BLaER1 treated with 17β-estradiol and CSF1 and Interleukin-3, amounts not matched to agents 10 nM and 100 nM (cell line): ENCODE data around the gene P4HB.
A peak's percentile ranks its signal among the peaks of the same experiment; 100 is the strongest.

Source experiments
- H3K27ac ChIP-seq, 11 experiments: shearing (Covaris generic); formaldehyde crosslinking; 2 replicates each; pipeline ENCODE4 v1.8.1; 2022
- H3K27me3 ChIP-seq, 11 experiments: shearing (Covaris generic); formaldehyde crosslinking; 2 replicates each; pipeline ENCODE4 v1.8.1; 2022
- H3K36me3 ChIP-seq, 11 experiments: shearing (Covaris generic); formaldehyde crosslinking; 2 replicates each; pipeline ENCODE4 v1.8.1; 2022
- H3K4me1 ChIP-seq, 10 experiments: shearing (Covaris generic); formaldehyde crosslinking; 2 replicates each; pipeline ENCODE4 v1.8.1; 2022
- H3K4me2 ChIP-seq, 11 experiments: shearing (Covaris generic); formaldehyde crosslinking; 2 replicates each; pipeline ENCODE4 v1.8.1; 2022
- H3K4me3 ChIP-seq, 10 experiments: shearing (Covaris generic); formaldehyde crosslinking; 2 replicates each; pipeline ENCODE4 v1.8.1; 2022
- H3K9ac ChIP-seq, 11 experiments: shearing (Covaris generic); formaldehyde crosslinking; 2 replicates each; pipeline ENCODE4 v1.8.1; 2022
- H3K9me3 ChIP-seq, 11 experiments: shearing (Covaris generic); formaldehyde crosslinking; replicated peaks in 1 of 11; 2 replicates each; pipeline ENCODE4 v1.8.1; 2022
- H4K20me1 ChIP-seq, 11 experiments: shearing (Covaris generic); formaldehyde crosslinking; 2 replicates each; pipeline ENCODE4 v1.8.1; 2022
- Cebpa-rat ChIP-seq, 11 experiments: shearing (Covaris generic); IDR thresholded peaks; 2 replicates each; pipeline ENCODE4 v1.8.1; 2022

Gene P4HB

GRCh38 chr17:81825841-81826466 lies 34.4 kb downstream of the P4HB start:
- Histone ChIP-seq H3K9me3 (no peaks in the 10 kb centered on the region), H3K4me1 (peaks cover 30 to 55% (median 45%) of the 10 kb centered on the region in 10 experiments), H3K27ac (no peak overlapping the region), H3K4me3 (no peak overlapping the region), H4K20me1 (peaks cover 0 to 38% (median 28%) of the 10 kb centered on the region in 11 experiments; a peak in 11 of 22 replicates), H3K27me3 (no peaks in the 10 kb centered on the region), H3K4me2 (no peak overlapping the region), H3K36me3 (peaks cover 0 to 29% (median 16%) of the 10 kb centered on the region in 11 experiments; a peak in 11 of 22 replicates), H3K9ac (peak overlapping the region in 1 of 11 experiments; percentile 35; a peak in 1 of 22 replicates)
- no peak for TF ChIP-seq Cebpa-rat (IDR thresholded peaks at IDR 0.05)

GRCh38 chr17:81824595-81824994 lies 35.7 kb downstream of the P4HB start:
- Histone ChIP-seq H3K4me3 (no peak overlapping the region), H3K27me3 (no peaks in the 10 kb centered on the region), H4K20me1 (peaks cover 0 to 33% (median 25%) of the 10 kb centered on the region in 11 experiments; a peak in 11 of 22 replicates), H3K4me2 (no peak overlapping the region), H3K36me3 (peaks cover 0 to 29% (median 16%) of the 10 kb centered on the region in 11 experiments; a peak in 11 of 22 replicates), H3K4me1 (peaks cover 24 to 43% (median 32%) of the 10 kb centered on the region in 10 experiments), H3K9me3 (no peaks in the 10 kb centered on the region), H3K27ac (no peak overlapping the region), H3K9ac (no peak overlapping the region)
- TF ChIP-seq Cebpa-rat (IDR thresholded peaks at IDR 0.05): no peak

GRCh38 chr17:81823820-81824550 lies 36.4 kb downstream of the P4HB start:
- no peak overlapping the region for H3K4me3 ChIP-seq
- H3K27ac ChIP-seq: no peak overlapping the region
- H3K36me3 ChIP-seq: peaks cover 0 to 29% (median 16%) of the 10 kb centered on the region in 11 experiments; a peak in 11 of 22 replicates
- H3K9me3 ChIP-seq: no peaks in the 10 kb centered on the region
- no peak overlapping the region for H3K4me2 ChIP-seq
- no peak overlapping the region for H3K9ac ChIP-seq
- peaks cover 24 to 37% (median 31%) of the 10 kb centered on the region in 10 experiments for H3K4me1 ChIP-seq
- H4K20me1 ChIP-seq: peaks cover 0 to 31% (median 24%) of the 10 kb centered on the region in 11 experiments; a peak in 11 of 22 replicates
- TF ChIP-seq Cebpa-rat (IDR thresholded peaks at IDR 0.05): no peak
- H3K27me3 ChIP-seq: no peaks in the 10 kb centered on the region

- Histone ChIP-seq H3K27ac (peak overlapping the region in 5 of 11 experiments; percentile 58 to 72 (median 63); a peak in 7 of 22 replicates), H3K4me1 (peaks cover 17 to 29% (median 23%) of the 10 kb centered on the region in 10 experiments)
Observed at GRCh38 chr17:81822996-81823819, 37.1 kb downstream of the P4HB start.

GRCh38 chr17:81822312-81822637 lies 38.1 kb downstream of the P4HB start:
- no peaks in the 10 kb centered on the region for H3K27me3 ChIP-seq
- peak overlapping the region; percentile 13 to 56 (median 44); a peak in 13 of 22 replicates for H3K9ac ChIP-seq
- peak overlapping the region; percentile 5 to 72 (median 58); a peak in 17 of 22 replicates for H3K27ac ChIP-seq
- peaks cover 0 to 29% (median 16%) of the 10 kb centered on the region in 11 experiments; a peak in 11 of 22 replicates for H3K36me3 ChIP-seq
- H3K4me3 ChIP-seq: no peak overlapping the region
- peak overlapping the region; percentile 55 to 80 (median 74); a peak in 21 of 22 replicates for H3K4me2 ChIP-seq
- TF ChIP-seq Cebpa-rat (IDR thresholded peaks at IDR 0.05): no peak
- no peaks in the 10 kb centered on the region for H3K9me3 ChIP-seq
- peaks cover 0 to 28% (median 16%) of the 10 kb centered on the region in 11 experiments; a peak in 10 of 22 replicates for H4K20me1 ChIP-seq
- H3K4me1 ChIP-seq: peaks cover 15 to 23% (median 18%) of the 10 kb centered on the region in 10 experiments

More at GRCh38 chr17:81822996-81823819, 37.1 kb downstream of the P4HB start:
- TF ChIP-seq Cebpa-rat (IDR thresholded peaks at IDR 0.05): no peak
- Histone ChIP-seq H3K27me3 (no peaks in the 10 kb centered on the region), H3K9me3 (no peaks in the 10 kb centered on the region), H4K20me1 (peaks cover 0 to 28% (median 17%) of the 10 kb centered on the region in 11 experiments; a peak in 11 of 22 replicates), H3K9ac (peak overlapping the region in 5 of 11 experiments; percentile 23 to 53 (median 36); a peak in 2 of 22 replicates), H3K36me3 (peaks cover 0 to 29% (median 16%) of the 10 kb centered on the region in 11 experiments; a peak in 11 of 22 replicates), H3K4me2 (no peak overlapping the region), H3K4me3 (no peak overlapping the region)

- TF ChIP-seq Cebpa-rat (IDR thresholded peaks at IDR 0.05): no peak
- H3K9me3 ChIP-seq: no peaks in the 10 kb centered on the region
Observed at GRCh38 chr17:81821603-81822311, 38.6 kb downstream of the P4HB start.

GRCh38 chr17:81821147-81821546 lies 39.2 kb downstream of the P4HB start:
- H3K4me3 ChIP-seq: no peak overlapping the region
- H3K36me3 ChIP-seq: peaks cover 0 to 29% (median 16%) of the 10 kb centered on the region in 11 experiments; a peak in 11 of 22 replicates
- peaks cover 15 to 24% (median 18%) of the 10 kb centered on the region in 10 experiments for H3K4me1 ChIP-seq
- peak overlapping the region; percentile 55 to 80 (median 74) for H3K4me2 ChIP-seq
- H3K27ac ChIP-seq: peak overlapping the region in 9 of 11 experiments; percentile 26 to 72 (median 62); a peak in 12 of 22 replicates
- H3K9me3 ChIP-seq: no peaks in the 10 kb centered on the region
- H3K9ac ChIP-seq: peak overlapping the region in 10 of 11 experiments; percentile 15 to 56 (median 42); a peak in 13 of 22 replicates
- TF ChIP-seq Cebpa-rat (IDR thresholded peaks at IDR 0.05): no peak
- H4K20me1 ChIP-seq: peaks cover 0 to 26% (median 12%) of the 10 kb centered on the region in 11 experiments; a peak in 10 of 22 replicates
- H3K27me3 ChIP-seq: no peaks in the 10 kb centered on the region

More at GRCh38 chr17:81821603-81822311, 38.6 kb downstream of the P4HB start:
- no peak overlapping the region for H3K4me3 ChIP-seq
- H3K4me2 ChIP-seq: peak overlapping the region; percentile 55 to 80 (median 74)
- H3K36me3 ChIP-seq: peaks cover 0 to 29% (median 16%) of the 10 kb centered on the region in 11 experiments; a peak in 11 of 22 replicates
- H3K27ac ChIP-seq: peak overlapping the region; percentile 5 to 72 (median 58); a peak in 18 of 22 replicates
- peaks cover 15 to 24% (median 18%) of the 10 kb centered on the region in 10 experiments for H3K4me1 ChIP-seq
- peak overlapping the region; percentile 14 to 56 (median 44); a peak in 17 of 22 replicates for H3K9ac ChIP-seq
- no peaks in the 10 kb centered on the region for H3K27me3 ChIP-seq
- peaks cover 0 to 28% (median 16%) of the 10 kb centered on the region in 11 experiments; a peak in 10 of 22 replicates for H4K20me1 ChIP-seq
